GM19239 (cell line): ENCODE results near the gene CDH16.
A peak's percentile ranks its signal among the peaks of the same experiment; 100 is the strongest.
"Not testable (repeated sequence)": the region's sequence is repeated elsewhere in the genome, so short reads cannot be mapped to it uniquely, and the experiment has no call there.

Experiments used
- DNase-seq: peaks from one replicate; pipeline ENCODE4 v3.0.0; 2011; ENCODE audit warnings: low spot score; ENCODE audit not compliant: insufficient read length
- FAIRE-seq: peaks from 2 replicates; lab custom pipeline; 2011; peaks lifted over from hg19 to GRCh38; lab: Jason Lieb, UNC

Gene CDH16

GRCh38 chr16:66947302-66948065, 28.8 kb upstream of the CDH16 start:
- FAIRE-seq = peak; percentile 96
- peak; percentile 82 for DNase-seq

DNA sequence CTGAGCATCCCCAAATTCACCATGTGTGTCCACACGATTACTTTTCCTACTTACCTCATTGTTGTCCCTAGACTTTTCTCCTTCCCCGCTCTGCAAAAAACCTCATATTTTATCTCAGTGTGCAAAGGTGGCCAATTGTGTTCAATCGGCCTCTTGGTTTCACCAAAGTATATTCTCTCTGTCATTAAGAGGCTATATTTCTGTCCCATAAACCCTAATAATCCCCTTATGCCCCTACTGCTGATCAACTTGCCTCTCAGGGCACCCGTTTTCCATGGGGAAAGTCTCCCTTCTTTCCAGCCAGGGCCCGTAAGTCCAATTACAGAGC, 28.3 kb upstream of the CDH16 start:
- FAIRE-seq = no peak

GRCh38 chr16:66946541-66946940, 27.9 kb upstream of the CDH16 start:
- FAIRE-seq = no peak
- no peak for DNase-seq

More for the DNA sequence above, 28.3 kb upstream of the CDH16 start:
- DNase-seq = no peak

DNA sequence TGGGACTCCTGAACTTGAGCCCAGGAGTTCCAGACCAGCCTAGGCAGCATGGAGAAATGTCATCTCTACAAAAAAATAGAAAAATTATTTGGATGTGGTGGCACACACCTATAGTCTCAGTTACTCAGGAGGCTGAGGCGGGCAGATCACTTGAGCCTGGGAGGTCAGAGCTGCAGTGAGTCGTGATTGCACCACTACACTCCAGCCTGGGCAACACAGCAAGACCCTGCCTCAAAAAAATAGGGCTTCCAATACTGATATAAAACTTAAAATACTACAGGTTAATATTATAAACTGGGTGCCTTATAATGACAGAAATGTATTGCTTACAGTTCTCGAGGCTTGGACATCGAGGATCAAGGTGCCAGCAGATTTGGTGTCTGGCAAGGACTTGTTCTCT, 27.3 kb upstream of the CDH16 start:
- FAIRE-seq = no peak

GRCh38 chr16:66944971-66945370, 26.3 kb upstream of the CDH16 start:
- not testable (repeated sequence) for FAIRE-seq, DNase-seq

More for the DNA sequence above, 27.3 kb upstream of the CDH16 start:
- DNase-seq = no peak

GRCh38 chr16:66944054-66944441, 25.4 kb upstream of the CDH16 start:
- FAIRE-seq = no peak
- no peak for DNase-seq

- FAIRE-seq = no peak
- no peak for DNase-seq
Observed at GRCh38 chr16:66943426-66944053, 24.9 kb upstream of the CDH16 start.

GRCh38 chr16:66942981-66943380, 24.3 kb upstream of the CDH16 start:
- no peak for DNase-seq
- FAIRE-seq = no peak

DNA sequence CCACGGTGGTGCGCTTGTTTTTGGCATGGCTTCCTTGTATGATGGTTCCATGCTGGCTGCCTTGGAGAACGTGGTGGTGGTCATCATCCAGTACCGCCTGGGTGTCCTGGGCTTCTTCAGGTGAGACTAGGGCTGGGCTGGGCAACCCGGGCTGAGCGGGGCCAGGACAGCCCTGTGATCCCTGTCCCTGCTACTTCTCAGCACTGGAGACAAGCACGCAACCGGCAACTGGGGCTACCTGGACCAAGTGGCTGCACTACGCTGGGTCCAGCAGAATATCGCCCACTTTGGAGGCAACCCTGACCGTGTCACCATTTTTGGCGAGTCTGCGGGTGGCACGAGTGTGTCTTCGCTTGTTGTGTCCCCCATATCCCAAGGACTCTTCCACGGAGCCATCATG, 21.6 kb upstream of the CDH16 start:
- DNase-seq (no peak), FAIRE-seq (no peak)

DNA sequence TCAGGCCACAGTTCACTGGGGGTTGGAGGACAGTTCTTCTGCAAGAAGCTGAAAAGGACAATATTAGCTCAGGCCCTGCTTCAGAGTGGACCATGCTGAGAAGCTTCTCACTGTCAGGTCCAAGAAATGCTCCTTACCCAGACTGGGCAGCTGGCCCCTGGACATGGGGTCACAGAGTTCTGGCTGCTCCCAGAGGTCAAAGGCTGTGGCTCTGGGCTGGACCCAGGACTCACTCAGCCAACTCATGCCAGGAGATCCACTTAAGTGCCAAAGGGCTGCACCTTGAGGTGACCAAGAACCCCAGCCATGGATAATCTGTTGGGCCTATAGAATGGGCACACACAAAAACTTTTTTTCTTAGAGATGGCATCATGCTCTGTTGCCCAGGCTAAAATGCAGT, 20.7 kb upstream of the CDH16 start:
- FAIRE-seq (no peak), DNase-seq (no peak)

DNA sequence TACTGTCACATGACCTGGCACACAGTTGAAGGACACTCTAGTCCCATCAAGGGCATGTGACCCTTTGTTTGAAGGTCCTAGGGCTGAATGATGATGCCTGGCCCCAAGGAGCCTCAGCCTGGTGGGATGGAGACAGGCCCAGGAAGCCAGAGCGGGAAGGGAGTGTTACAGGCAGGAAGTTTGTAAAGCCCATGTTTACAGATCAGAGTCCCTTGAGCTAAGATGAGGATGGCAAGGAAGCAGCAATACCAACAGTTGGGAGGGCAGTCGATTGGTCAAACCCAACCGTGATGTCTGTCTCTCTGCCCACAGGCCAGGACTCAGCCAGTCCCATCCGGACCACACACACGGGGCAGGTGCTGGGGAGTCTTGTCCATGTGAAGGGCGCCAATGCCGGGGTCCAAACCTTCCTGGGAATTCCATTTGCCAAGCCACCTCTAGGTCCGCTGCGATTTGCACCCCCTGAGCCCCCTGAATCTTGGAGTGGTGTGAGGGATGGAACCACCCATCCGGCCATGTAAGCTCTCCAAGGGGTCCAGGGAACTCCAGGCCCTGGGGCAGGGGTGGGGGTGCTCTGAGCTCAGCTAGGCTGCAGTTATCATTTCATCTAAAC, 19.1 kb upstream of the CDH16 start:
- DNase-seq (no peak), FAIRE-seq (no peak)

GRCh38 chr16:66936889-66937554, 18.3 kb upstream of the CDH16 start:
- FAIRE-seq (no peak), DNase-seq (no peak)

DNA sequence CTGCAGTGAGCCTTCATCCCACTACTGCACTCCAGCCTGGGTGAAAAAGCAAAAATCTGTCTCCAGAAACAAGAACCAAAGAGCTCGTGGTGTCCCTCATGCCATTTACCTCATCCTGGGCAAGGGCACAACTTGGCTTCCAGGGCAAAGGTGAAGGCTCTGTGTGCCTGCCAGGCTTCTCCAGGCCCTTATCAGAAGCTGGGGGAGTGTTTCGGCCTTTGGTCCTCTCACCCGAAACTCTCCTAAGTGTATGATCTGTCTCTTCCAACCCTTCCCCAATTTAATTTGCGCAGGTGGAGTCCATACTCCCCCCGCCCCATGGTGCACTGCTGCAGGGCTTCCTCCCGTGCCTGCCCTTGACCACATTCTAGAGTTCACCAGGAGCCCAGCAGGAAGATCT, 17.8 kb upstream of the CDH16 start:
- FAIRE-seq (no peak), DNase-seq (no peak)

GRCh38 chr16:66935314-66936011, 16.8 kb upstream of the CDH16 start, which contains the start of gene CES2:
Gene CES2, plus strand, starts transcription at chr16:66935516. Its CDS starts 120 bp downstream, at chr16:66935636.
- FAIRE-seq = no peak
- no peak for DNase-seq

- not testable (repeated sequence) for DNase-seq, FAIRE-seq
Observed at GRCh38 chr16:66934839-66935313, 16.2 kb upstream of the CDH16 start.

- DNase-seq = peak; percentile 95
- peak; percentile 99 for FAIRE-seq
Observed at GRCh38 chr16:66934138-66934838, 15.6 kb upstream of the CDH16 start, which contains the start of gene CIAO2B. Gene CIAO2B, minus strand, starts transcription at chr16:66934402. Its CDS starts 38 bp downstream, at chr16:66934364.

- DNase-seq (no peak), FAIRE-seq (peak; percentile 18)
Observed at GRCh38 chr16:66933776-66934137, 15.1 kb upstream of the CDH16 start.

- FAIRE-seq = no peak
- DNase-seq = no peak
Observed at GRCh38 chr16:66932076-66932475, 13.4 kb upstream of the CDH16 start.

DNA sequence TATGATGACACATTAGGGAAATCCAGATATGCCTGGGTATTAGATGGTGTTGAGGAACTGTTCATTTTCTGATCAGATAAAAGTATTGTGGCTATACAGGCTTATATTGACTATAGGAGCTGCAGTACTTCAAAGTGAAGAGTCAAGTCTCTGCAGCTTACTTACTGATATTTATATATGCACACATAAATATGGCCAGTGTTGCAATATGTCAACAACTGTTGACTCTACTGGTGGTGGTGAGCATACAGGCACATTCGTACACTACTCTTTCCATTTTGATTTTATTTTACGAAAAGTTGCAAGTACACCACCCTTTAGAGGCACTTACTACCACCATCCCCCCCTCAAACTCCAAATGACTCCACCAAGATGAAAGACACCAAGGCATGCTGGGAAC, 13.0 kb upstream of the CDH16 start:
- FAIRE-seq = no peak
- DNase-seq = no peak
